SK-N-MC (cell line): ENCODE measurements around the gene GTF2H2C.
"Not testable (repeated sequence)": the region's sequence is repeated elsewhere in the genome, so short reads cannot be mapped to it uniquely, and the experiment has no call there.

Experiments
- EZH2 ChIP-seq: fragments of 200-600 bp; sonication (generic); IDR thresholded peaks from one replicate; pipeline ENCODE4 v1.6.1; 2017; ENCODE audit warnings: antibody characterized with exemption
- FOXP2 ChIP-seq: optimal IDR thresholded peaks from 2 replicates; pipeline ENCODE3; 2011; ENCODE audit warnings: mild to moderate bottlenecking, moderate library complexity; ENCODE audit not compliant: insufficient read depth; ENCODE audit errors: extremely low read length, control extremely low read depth
- POLR2AphosphoS5 ChIP-seq: IDR thresholded peaks from 2 replicates; pipeline ENCODE4 v1.6.1; 2012; ENCODE audit warnings: mild to moderate bottlenecking, low read depth, low read length, borderline replicate concordance

DNA sequence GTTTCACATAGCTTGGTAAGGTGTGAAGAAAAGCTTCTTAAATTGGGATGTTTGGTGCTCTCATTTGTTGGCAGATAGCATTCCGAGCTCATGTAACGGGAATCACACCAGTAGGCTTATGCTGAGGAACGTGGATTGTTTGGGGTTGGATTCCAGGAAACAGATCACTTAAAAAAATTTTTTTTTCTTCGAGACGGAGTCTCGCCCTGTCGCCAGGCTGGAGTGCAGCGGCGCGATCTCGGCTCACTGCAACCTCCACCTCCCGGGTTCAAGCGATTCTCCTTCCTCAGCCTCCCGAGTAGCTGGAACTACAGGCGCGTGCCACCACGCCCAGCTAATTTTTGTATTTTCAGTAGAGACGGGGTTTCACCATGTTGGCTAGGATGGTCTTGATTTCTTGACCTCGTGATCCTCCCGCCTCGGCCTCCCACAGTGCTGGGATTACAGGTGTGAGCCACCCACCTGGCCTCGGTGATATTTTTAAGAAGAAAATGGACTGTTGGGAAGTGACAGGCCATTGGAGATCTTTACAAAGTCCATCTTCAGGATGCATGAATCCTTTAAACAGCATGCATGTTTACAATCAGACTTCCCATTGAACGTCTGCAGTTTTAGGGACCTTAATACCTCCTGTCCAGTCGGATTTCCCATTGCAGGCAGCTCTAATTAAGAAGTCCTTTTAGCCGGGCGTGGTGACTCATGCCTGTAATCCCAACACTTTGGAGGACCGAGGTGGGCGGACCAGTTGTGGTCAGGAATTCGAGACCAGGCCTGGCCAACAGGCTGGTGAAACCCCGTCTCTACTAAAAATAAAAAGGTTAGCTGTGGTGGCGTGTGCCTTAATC, 818 bp downstream of the GTF2H2C start:
- TF ChIP-seq EZH2, POLR2AphosphoS5, FOXP2: not testable (repeated sequence)
